HG02840 (cell line): ENCODE results near the gene SEC23IP.

Experiments
- ATAC-seq: cut with Tn5 transposase; IDR thresholded peaks from one replicate; pipeline ENCODE4 v1.9.1; 2021; ENCODE audit warnings: mild to moderate bottlenecking, moderate library complexity, moderate number of reproducible peaks; ENCODE audit not compliant: unreplicated experiment, low FRiP score

SEC23IP gene

DNA sequence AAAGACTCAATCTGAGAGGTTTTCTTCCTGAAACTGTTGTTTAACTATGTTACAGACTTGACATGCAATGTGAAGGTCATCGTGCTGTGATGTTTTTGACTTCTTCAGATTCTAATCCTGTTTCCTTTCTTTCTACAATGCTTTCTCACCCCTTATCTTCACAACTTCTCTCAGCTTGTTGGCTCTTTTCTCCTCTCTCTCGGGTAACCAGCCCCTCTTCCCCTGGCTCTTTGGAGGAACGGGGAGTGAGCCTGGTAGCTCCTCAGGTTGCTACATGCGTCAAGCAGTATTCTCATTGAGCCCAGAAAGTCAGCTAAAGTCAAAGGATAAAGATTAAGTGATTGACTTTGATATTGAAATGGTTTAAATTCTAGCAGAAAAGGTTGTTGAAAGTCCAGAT, 40.1 kb downstream of the SEC23IP start:
- no peak for ATAC-seq

DNA sequence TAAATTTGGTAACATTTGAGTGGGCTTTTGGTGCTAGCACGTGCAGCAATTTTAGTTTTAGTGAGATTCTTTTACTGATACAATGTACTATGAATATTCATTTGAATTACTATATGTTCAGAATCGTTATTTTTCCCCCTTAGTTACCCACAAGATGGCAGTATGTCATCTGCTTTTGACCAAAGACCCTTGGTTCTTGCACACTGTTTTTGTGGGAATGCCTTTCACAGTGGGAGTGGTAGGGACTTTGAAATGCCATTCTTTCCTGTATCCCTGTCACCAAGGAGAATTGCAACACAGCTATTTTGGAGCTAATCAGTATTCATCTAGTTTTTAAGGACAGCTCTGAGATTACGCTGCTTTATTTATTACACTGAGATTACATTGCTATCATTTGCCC, 40.6 kb downstream of the SEC23IP start:
- no peak for ATAC-seq

DNA sequence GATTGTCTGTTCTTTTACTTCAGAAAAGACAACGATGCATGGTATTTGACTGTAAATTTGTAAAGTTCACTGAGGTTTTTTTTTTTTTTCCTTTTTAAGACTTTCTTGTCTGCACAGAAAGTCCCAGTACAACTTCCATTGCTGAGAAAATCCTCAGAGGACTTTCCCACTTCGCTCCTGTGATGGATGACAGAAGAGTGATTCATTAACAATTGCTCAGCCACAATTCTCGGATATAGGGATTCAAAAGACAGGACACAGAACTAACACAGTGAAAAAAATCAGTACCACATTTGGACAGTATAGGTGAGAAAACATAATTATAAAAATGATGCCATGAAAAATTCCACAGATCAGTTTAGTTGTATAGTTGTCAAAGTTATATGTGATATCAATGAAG, 48.0 kb downstream of the SEC23IP start:
- ATAC-seq: no peak

DNA sequence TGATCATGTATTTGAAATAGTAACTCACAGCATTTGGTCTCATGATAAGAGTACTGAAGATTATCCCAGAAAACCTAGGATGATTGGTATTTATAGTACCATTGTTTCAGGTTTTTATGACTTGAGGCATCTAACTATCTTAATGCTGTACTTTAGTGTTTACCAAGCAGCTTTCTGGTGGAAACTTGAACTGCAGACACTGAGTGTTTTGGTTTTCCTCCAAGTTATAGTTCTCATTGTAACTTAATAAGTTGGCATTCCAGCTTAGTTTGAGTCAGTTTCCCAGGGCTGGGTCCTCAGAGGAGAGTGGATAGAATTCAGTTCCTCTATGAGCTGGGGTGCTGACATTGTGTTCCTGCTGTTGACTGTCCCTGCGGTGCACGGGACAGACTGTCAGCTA, 50.4 kb downstream of the SEC23IP start:
- no peak for ATAC-seq

DNA sequence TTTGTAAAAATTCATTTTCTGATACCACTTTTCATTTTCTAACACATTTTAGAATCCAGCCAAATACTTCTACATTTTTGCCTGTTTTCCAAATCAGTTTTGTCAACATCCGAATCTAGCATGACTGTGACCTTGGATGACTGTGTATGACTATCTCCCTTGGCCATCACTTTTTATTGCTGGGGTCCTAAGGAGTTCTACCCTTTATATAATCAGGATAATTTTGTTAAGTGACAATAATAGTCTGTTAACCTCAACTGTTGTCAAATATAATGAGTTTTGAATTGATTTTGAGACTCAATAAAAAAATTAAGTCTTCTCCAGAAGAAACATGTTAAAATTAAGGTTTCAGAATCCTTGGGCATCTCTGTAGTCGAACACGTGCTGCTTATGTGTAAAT, 53.3 kb downstream of the SEC23IP start:
- no peak for ATAC-seq

DNA sequence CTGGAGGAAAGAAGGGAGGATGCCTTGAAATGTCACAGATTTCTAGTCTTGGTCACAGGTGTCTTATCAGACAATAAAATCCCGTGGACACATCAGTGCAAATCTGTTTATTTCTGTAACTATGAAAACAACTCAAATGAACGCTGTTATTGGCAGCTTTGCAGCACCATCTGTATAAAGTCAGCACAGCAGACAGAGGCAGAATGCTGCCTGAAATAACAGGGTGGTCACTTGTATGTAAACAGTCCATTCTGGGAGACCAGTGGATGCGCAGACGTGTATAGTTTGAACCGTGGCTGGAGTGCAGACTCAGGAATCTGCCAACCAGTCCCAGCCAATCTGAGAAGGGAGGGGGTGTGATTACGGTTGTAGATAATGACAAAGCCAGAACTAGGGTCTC, 54.8 kb downstream of the SEC23IP start:
- ATAC-seq: no peak

DNA sequence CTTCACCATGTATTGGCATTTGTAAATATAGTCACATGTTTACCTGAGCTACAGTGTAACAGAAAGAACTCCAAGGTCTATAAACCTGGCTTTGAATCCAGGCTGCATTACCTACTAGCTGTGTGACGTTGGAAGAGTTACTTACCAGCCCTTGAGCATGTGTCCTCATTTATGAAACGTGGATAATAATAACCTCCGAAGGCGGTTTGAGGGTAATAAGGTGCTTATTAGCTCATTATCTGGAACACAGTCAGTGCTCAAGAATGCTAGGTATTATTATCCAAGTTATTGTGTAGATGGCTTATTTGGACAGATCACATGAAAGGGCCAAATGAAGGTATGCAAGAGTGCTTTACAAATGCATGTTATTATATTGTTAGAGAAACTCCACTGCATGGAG, 64.9 kb downstream of the SEC23IP start:
- no peak for ATAC-seq

DNA sequence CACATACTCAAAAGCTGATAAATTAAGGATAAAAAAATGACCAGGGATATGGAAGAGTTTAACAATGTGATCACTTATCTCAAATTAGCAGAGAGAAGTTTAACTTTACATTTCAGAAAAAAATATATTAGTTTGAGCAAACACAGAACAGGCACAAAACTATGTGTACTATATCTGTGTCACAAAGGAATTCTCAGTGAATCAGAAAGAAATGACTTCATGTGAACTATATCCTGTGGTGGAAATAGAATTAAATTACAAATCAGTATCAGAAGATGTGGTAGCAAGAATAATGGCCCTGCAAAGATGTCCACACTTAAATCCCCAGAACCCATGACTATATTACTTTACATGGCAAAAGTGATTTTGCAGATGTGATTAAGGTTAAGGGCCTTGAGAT, 70.3 kb downstream of the SEC23IP start:
- no peak for ATAC-seq

DNA sequence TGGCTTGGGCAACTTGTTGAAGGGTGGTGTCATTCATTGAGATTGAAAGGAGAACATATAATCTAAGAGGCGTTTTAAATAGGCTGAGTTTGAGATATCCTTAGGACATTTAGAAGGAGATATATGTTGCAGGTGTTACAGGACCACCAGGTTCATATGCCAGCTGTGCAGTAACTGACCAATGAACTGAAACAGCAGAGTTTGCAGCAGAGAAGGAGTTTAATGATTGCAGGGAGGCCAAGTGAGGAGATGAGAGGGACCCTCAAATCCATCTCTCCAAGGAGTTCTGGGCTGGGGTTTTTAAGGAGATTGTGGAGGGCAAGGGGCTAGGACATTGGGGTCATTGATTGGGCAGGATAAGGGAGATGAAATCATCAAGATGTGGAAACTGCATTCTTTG, 74.5 kb downstream of the SEC23IP start:
- ATAC-seq: no peak

DNA sequence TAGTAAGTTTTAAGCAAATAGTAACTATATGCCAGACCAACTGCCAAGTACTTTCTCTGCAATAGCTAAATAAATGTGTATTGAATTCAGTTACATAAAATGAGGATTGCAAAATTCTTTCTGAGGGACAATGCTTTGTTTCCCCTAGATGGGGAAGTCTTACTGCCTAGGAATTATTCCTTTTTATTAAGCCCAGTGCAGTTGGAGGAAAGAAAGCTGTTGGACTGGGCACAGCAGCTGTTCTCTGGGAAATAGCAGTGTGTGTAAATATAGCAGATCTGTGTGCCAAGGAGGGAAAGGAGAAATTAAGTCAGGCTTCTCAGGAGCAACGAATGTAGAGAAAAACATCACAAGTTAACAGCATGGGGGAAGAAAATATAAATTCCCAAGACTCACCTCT, 77.1 kb downstream of the SEC23IP start:
- no peak for ATAC-seq

DNA sequence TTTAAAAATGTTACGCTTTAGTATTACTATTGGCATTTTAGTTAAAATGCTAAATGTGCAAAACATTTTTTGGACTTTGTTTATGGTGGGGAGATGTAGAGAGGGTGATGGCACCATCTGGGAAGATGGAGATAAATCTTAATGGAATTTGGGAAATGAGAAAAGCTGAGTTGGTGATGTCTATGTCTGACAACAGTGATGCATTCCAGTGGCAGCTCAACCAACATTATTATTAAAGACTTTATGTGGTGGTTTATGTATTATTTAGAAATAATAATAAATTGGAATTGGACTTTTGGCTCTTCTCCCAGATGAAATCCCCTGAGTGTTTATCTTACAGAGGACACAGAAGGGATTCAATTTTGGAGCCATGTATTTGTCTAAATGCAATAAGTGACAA, 77.6 kb downstream of the SEC23IP start:
- ATAC-seq: no peak

DNA sequence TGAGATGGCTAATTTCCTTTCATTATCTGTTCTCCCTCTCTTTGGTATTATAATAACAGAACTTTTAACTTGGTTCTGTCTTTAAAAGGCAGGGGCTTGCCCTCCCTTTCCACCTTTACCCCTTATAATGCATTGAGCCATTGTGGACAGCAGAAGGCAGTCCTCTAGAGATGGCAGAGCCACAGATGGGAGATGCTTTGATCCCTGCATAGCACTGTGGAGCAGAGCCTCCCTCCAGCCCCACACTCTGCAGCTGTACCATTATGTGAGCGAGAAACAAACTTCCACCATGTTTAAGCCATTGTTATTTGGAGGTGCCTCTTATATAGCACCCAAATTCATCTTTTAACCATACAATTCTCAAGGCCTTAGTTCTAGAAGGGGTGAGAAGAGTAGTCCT, 78.4 kb downstream of the SEC23IP start:
- ATAC-seq: no peak

DNA sequence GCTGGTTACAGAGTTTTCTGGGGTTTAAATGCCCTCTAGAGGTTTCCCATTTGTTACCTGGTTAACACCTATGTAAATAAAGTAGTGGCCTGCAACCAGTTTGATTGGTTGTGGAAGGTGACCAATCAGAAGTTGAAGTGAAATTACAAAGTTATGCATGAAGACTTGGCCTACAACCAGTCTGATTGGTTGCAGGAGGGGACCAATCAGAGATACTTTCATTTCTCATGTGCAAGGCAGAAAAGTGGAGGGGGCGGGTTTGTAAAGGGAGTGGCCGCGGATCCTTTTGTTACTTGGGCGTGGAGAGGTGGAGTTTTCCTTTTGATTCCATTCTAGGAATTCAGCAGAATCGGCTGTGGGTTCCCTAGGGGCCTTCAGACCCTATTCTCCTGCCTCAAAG, 80.8 kb downstream of the SEC23IP start:
- no peak for ATAC-seq

DNA sequence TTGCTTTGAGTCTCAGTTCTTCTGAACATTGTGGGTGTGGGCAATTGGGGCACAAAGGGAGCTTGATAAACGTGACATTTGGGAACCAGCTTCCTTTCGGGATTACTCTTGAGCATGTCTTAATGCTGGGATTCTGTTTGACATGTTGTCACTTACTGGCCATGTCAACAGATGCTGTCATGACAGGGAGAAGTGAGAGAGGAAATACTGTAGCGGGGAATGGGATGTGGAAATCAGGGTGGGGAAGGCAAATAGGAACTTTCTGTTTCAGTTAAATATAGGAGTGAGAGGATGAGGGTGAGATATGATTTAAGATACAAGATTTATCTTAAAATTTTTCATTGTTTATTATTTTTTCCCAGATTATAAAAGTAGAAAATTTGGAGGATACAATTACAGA, 83.9 kb downstream of the SEC23IP start:
- ATAC-seq: no peak

DNA sequence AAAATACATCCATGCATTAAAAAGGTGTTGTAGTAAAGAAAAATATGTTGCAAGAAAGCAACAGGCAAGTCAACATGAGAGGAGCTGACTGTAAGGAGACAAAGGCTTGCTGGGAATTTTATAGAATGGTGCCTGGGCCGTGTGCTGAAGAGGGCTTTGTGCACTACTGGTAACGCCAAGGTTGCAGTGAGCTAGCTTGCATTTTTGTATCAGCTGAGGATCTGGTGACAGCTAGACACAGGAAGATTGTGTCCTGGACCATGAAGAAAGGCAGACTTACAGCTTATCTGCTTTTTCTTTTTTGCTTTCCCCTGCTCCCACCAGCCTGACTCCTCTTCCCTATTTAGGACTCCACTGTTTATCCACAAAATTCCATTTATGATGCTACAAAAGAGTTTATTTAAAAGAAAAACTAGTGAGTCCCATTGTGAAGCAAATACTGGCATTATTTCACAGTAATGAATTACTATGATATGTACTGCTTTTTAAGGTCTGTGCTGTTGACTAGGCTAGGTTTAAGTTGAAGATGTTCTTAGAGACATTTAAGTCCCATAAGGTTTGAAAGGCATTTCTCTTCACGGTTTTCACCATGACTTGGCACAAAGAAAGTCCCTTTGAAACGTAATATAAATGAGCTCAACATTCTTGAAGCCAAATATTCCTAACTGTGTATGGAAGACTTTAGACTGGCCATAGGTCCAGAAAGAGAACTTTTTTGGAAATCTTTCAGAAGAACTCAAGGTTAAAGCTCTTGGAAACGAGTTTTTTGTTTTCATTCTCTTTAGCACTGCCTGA, 88.6 kb downstream of the SEC23IP start:
- no peak for ATAC-seq

DNA sequence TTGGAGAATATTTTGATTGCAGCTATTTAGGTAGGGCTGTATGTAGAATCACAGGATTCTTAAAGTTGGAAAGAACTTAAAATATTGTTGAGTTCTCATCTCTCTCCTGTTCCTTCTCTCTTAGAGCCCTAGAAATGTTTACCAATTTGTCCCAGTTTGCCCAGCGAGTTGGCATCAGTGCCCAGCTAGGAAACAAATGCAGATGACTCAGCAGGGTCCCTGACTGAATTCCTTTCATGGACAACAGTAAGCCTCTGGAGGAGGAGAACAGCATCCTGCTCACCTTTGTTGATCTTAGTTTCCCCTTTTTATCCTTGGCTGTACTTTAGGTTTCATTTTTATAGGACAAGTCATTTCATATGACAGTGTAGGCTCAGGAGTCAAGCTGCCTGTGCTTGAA, 89.3 kb downstream of the SEC23IP start:
- no peak for ATAC-seq

DNA sequence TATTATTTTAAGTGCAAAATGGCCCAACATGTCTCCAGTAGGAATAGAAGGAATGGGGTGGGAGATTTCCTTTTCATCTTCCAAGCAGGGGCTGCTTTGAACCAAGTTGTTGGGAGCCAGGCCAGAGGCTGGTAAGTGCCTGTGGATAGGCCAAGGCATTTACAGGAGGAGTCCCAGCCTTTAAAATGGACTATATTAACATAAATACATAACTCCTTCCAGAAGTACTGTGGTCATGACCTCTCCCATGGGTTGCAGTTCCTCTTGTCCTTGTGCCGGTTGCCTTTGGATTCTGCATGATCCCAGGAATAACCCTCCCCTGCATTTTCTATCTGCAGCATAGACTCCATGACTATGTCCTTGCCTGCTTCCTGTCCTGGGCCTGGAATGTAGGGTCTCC, 95.8 kb downstream of the SEC23IP start:
- ATAC-seq: no peak

DNA sequence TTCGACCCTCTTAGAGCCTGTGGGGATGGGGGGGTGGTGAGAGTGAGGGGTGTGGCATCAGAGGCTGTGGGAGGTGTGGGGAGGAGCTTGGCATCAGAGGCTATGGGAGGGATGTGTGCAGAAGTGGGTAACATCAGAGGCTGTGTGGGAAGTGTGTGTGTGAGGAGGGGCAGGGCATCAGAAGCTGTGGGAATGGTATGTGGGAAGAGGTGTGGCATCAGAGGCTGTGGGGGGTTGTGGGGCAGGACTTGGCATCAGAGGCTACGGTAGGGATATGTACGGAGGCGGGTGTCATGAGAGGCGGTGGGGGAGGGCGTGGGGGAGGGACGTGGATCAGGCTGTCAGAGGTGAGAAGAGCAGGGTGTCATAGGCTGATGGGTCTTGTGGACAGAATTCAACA, 97.4 kb downstream of the SEC23IP start:
- ATAC-seq: no peak

DNA sequence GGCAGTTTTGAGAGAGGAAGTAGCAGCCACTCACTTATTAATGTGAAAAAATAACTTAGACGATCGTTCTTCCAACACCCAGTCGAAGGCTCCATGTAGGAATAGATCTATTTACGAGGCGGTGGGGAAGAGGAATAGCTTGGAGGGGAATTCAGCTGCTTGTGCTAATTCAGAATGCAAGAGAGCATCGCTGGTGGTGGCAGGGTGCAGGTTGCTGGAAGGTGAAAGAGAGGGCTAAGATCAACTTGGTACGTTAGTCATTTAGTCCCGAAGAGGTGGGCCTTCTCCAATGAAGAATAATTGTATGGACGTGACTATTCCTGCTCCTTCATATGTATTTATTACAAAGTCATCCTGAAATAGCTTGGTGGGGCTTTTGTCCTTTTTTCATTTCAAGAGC, 98.5 kb downstream of the SEC23IP start:
- no peak for ATAC-seq

DNA sequence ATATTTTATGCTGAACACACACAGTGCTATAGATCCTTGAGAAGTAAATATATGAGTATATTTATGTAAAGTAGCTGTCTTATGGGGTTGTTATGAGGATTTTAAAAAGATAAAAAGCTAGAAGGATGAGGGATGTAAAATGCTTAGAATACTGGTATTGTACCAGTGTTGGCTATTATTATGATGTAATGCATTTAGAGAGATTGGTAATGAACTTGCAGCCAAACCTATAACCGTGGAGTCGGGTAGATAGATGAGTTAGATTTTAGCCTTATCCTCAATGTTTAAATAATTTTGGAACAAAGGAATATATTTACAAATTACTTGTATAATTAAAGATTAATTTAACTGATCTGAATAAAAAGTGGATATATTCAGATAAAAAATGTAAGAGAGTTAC, 99.3 kb downstream of the SEC23IP start:
- no peak for ATAC-seq
